WTC11 (cell line): ENCODE data around the gene MAN1A2. TPM values are rescaled to one million over a fixed set of nuclear protein-coding genes. Genes with fewer than 3 reads are reported as not detected.

ENCODE experiments used
- ATAC-seq: fragments of 200-7000 bp; cut with Tn5 transposase; 2 replicates; pipeline ENCODE4 v1.10.0; 2021; ENCODE audit warnings: mild to moderate bottlenecking, moderate library complexity
- CTCF ChIA-PET: fragments of 300-600 bp; sonication (Branson Sonifier 250); formaldehyde crosslinking; loops from one replicate; lab custom pipeline; 2021; ENCODE audit warnings: antibody characterized with exemption; lab: Charles Lee
- POLR2A ChIA-PET: fragments of 350-600 bp; sonication (Branson Sonifier 250); formaldehyde crosslinking; loops from one replicate; lab custom pipeline; 2021; ENCODE audit warnings: antibody characterized with exemption; lab: Charles Lee
- DNase-seq: peaks from one replicate; pipeline ENCODE4 v3.0.0; 2021; ENCODE audit warnings: low spot score
- H3K27ac Mint-ChIP-seq: 2 replicates; pipeline ENCODE4 v1.8.0; 2021; ENCODE audit warnings: mixed read lengths
- H3K27me3 Mint-ChIP-seq: 2 replicates; pipeline ENCODE4 v1.8.0; 2021; ENCODE audit warnings: low read depth, mild to moderate bottlenecking, moderate library complexity, mixed read lengths
- H3K36me3 Mint-ChIP-seq: 2 replicates; pipeline ENCODE4 v1.8.0; 2021; ENCODE audit warnings: mixed read lengths
- H3K4me1 Mint-ChIP-seq: 2 replicates; pipeline ENCODE4 v1.8.0; 2022; ENCODE audit warnings: mixed read lengths
- H3K4me3 Mint-ChIP-seq: 2 replicates; pipeline ENCODE4 v1.8.0; 2021; ENCODE audit warnings: mild to moderate bottlenecking, moderate library complexity, mixed read lengths
- H3K9me3 Mint-ChIP-seq: 2 replicates; pipeline ENCODE4 v1.8.0; 2021; ENCODE audit warnings: mixed read lengths
- ATF6 ChIP-seq: sonication (generic); formaldehyde crosslinking; IDR thresholded peaks from 2 replicates; pipeline ENCODE4 v1.8.1; 2023; ENCODE audit warnings: mild to moderate bottlenecking, missing genetic modification reagents
- E2F1 ChIP-seq: sonication (generic); formaldehyde crosslinking; IDR thresholded peaks from 2 replicates; pipeline ENCODE4 v1.8.0; 2022; ENCODE audit warnings: mild to moderate bottlenecking, missing genetic modification reagents
- ETV6 ChIP-seq: sonication (generic); formaldehyde crosslinking; IDR thresholded peaks from 2 replicates; pipeline ENCODE4 v1.8.1; 2022; ENCODE audit warnings: mild to moderate bottlenecking, missing genetic modification reagents
- FOXP1 ChIP-seq: sonication (generic); formaldehyde crosslinking; IDR thresholded peaks from 2 replicates; pipeline ENCODE4 v1.8.0; 2022; ENCODE audit warnings: missing genetic modification reagents, mild to moderate bottlenecking, moderate library complexity, borderline replicate concordance
- JAZF1 ChIP-seq: fragments of 250-450 bp; sonication (Bioruptor Pico); IDR thresholded peaks from 2 replicates; pipeline ENCODE4 v1.9.0; 2021; ENCODE audit warnings: moderate library complexity, mild to moderate bottlenecking, inconsistent platforms
- MLX ChIP-seq: sonication (generic); formaldehyde crosslinking; IDR thresholded peaks from 2 replicates; pipeline ENCODE4 v1.8.1; 2023; ENCODE audit warnings: mild to moderate bottlenecking, missing genetic modification reagents, moderate library complexity
- NR1H2 ChIP-seq: sonication (generic); formaldehyde crosslinking; IDR thresholded peaks from 2 replicates; pipeline ENCODE4 v1.9.0; 2021; ENCODE audit warnings: mild to moderate bottlenecking, moderate library complexity, missing genetic modification reagents
- NR2C2 ChIP-seq: sonication (generic); formaldehyde crosslinking; IDR thresholded peaks from 2 replicates; pipeline ENCODE4 v1.8.0; 2022; ENCODE audit warnings: mild to moderate bottlenecking, missing genetic modification reagents
- SOX15 ChIP-seq: fragments of 250-450 bp; sonication (Bioruptor Pico); IDR thresholded peaks from 2 replicates; pipeline ENCODE4 v1.9.0; 2021; ENCODE audit warnings: mild to moderate bottlenecking
- TEAD1 ChIP-seq: sonication (generic); formaldehyde crosslinking; IDR thresholded peaks from 2 replicates; pipeline ENCODE4 v1.8.0; 2022; ENCODE audit warnings: mild to moderate bottlenecking, missing genetic modification reagents
- USF2 ChIP-seq: sonication (generic); formaldehyde crosslinking; IDR thresholded peaks from 2 replicates; pipeline ENCODE4 v1.8.1; 2023; ENCODE audit warnings: mild to moderate bottlenecking, missing genetic modification reagents, moderate library complexity
- ZBTB43 ChIP-seq: sonication (generic); formaldehyde crosslinking; IDR thresholded peaks from 2 replicates; pipeline ENCODE4 v1.8.1; 2023; ENCODE audit warnings: mild to moderate bottlenecking, missing genetic modification reagents
- ZNF138 ChIP-seq: sonication (generic); formaldehyde crosslinking; conservative IDR thresholded peaks from 2 replicates; pipeline ENCODE4 v1.8.1; 2022; ENCODE audit warnings: mild to moderate bottlenecking, moderate library complexity, missing genetic modification reagents
- ZNF281 ChIP-seq: sonication (generic); formaldehyde crosslinking; IDR thresholded peaks from 2 replicates; pipeline ENCODE4 v1.8.0; 2023; ENCODE audit warnings: mild to moderate bottlenecking, missing genetic modification reagents
- ZNF416 ChIP-seq: fragments of 250-450 bp; sonication (Bioruptor Pico); IDR thresholded peaks from 2 replicates; pipeline ENCODE4 v1.9.0; 2021; ENCODE audit warnings: mild to moderate bottlenecking, inconsistent platforms
- ZNF532 ChIP-seq: fragments of 250-450 bp; sonication (Bioruptor Pico); IDR thresholded peaks from 2 replicates; pipeline ENCODE4 v1.9.0; 2021; ENCODE audit warnings: mild to moderate bottlenecking, borderline replicate concordance
- total RNA-seq: library from RNA; stranded (reverse); gene quantifications from 3 replicates; pipeline ENCODE4 v1.2.3, GENCODE V29; 2021

Gene MAN1A2
- total RNA-seq, 1 experiment from 2014 or later = 16.0 TPM

GRCh38 chr1:117540532-117540931 lies 173.3 kb downstream of the MAN1A2 start (continued):
- TF ChIP-seq ATF6 (CRISPR knock-in tag) = no peak

- H3K27me3 Mint-ChIP-seq = no peaks in the 10 kb centered on the region
- DNase-seq (no peak), ATAC-seq (no peak)
- no peak for TF ChIP-seq E2F1 (CRISPR knock-in tag)
- no peak for TF ChIP-seq MLX (CRISPR knock-in tag)
- TF ChIP-seq TEAD1 (CRISPR knock-in tag) = no peak
- no peak overlapping the region for H3K4me3 Mint-ChIP-seq
- ChIA-PET CTCF (interaction anchor here (0.7 to 3.1 kb wide), 3 partner anchors 131 to 613 kb away, joined by 3 to 9 read pairs (median 3); no protein-coding TSS in a partner anchor), POLR2A (no interaction called here)
- H3K36me3 Mint-ChIP-seq = no peaks in the 10 kb centered on the region
- H3K9me3 Mint-ChIP-seq = no peaks in the 10 kb centered on the region
- no peaks in the 10 kb centered on the region for H3K4me1 Mint-ChIP-seq
- H3K27ac Mint-ChIP-seq = no peak overlapping the region
Measured at GRCh38 chr1:117541003-117541402, 173.8 kb downstream of the MAN1A2 start.

GRCh38 chr1:117541585-117541984 lies 174.3 kb downstream of the MAN1A2 start:
- no peaks in the 10 kb centered on the region for H3K9me3 Mint-ChIP-seq
- no peak overlapping the region for H3K27ac Mint-ChIP-seq
- no peaks in the 10 kb centered on the region for H3K4me1 Mint-ChIP-seq
- no peaks in the 10 kb centered on the region for H3K36me3 Mint-ChIP-seq
- POLR2A ChIA-PET = interaction anchor here (0.6 kb wide), 1 partner anchor 66 kb away, joined by 3 read pairs; no protein-coding TSS in a partner anchor
- TF ChIP-seq ZNF138 (CRISPR knock-in tag) (no peak), ZNF416 (CRISPR knock-in tag) (no peak), ZNF532 (CRISPR knock-in tag) (no peak), ETV6 (CRISPR knock-in tag) (no peak), FOXP1 (CRISPR knock-in tag) (no peak), MLX (CRISPR knock-in tag) (no peak), ZNF281 (no peak), USF2 (CRISPR knock-in tag) (no peak), ZBTB43 (no peak), NR2C2 (no peak), NR1H2 (CRISPR knock-in tag) (no peak), JAZF1 (CRISPR knock-in tag) (no peak), SOX15 (no peak)
- TF ChIP-seq, all 79 proteins: peak for 0
- ATAC-seq (no peak), DNase-seq (no peak)
- CTCF ChIA-PET = interaction anchor here (0.7 to 3.1 kb wide), 2 partner anchors 212 to 612 kb away, joined by 3 to 9 read pairs; no protein-coding TSS in a partner anchor
- Mint-ChIP-seq H3K27me3 (no peaks in the 10 kb centered on the region), H3K4me3 (no peak overlapping the region)
